Neural cell (in vitro differentiated cells): ENCODE data around the gene CATSPERE. TPM values are rescaled to one million over a fixed set of nuclear protein-coding genes. Genes with fewer than 3 reads are reported as not detected.

Experiments used
- H2AFZ ChIP-seq: fragments of 200-600, 300-800 bp; sonication (generic), shearing (Covaris generic); 2 replicates; pipeline ENCODE4 v1.6.0; 2014; ENCODE audit warnings: low read depth, mild to moderate bottlenecking, antibody characterized with exemption, low read length, moderate library complexity
- H3F3A ChIP-seq: fragments of 200-600 bp; shearing (Covaris generic); 2 replicates; pipeline ENCODE4 v1.6.1; 2016; ENCODE audit warnings: mild to moderate bottlenecking, moderate library complexity, mixed read lengths, antibody characterized with exemption, low read length; ENCODE audit not compliant: insufficient read depth, poor library complexity, severe bottlenecking
- H3K27ac ChIP-seq: fragments of 200-600, 300-800 bp; sonication (generic), shearing (Covaris generic); 2 replicates; pipeline ENCODE4 v1.5.1; 2014; ENCODE audit warnings: mild to moderate bottlenecking, low read length, moderate library complexity
- H3K27me3 ChIP-seq: fragments of 300-800, 200-600 bp; sonication (generic), shearing (Covaris generic); 2 replicates; pipeline ENCODE4 v1.6.0; 2014; ENCODE audit warnings: mild to moderate bottlenecking, low read depth, low read length, moderate library complexity; ENCODE audit not compliant: insufficient read depth
- H3K36me3 ChIP-seq: fragments of 300-800, 200-600 bp; sonication (generic), shearing (Covaris generic); 2 replicates; pipeline ENCODE4 v1.5.1; 2014; ENCODE audit warnings: mild to moderate bottlenecking, antibody characterized with exemption, low read length, moderate library complexity; ENCODE audit not compliant: insufficient read depth
- H3K4me2 ChIP-seq: fragments of 300-800, 200-600 bp; sonication (generic), shearing (Covaris generic); 2 replicates; pipeline ENCODE4 v1.6.0; 2014; ENCODE audit warnings: mild to moderate bottlenecking, low read length
- H3K4me3 ChIP-seq: fragments of 300-800, 200-600 bp; sonication (generic), shearing (Covaris generic); 2 replicates; pipeline ENCODE4 v1.5.1; 2014; ENCODE audit warnings: mild to moderate bottlenecking, low read length, moderate library complexity
- H3K79me2 ChIP-seq: fragments of 200-600 bp; shearing (Covaris generic); replicated peaks from 2 replicates; pipeline ENCODE4 v1.6.0; 2014; ENCODE audit warnings: mild to moderate bottlenecking, low read length, moderate library complexity; ENCODE audit not compliant: insufficient read depth
- H3K9ac ChIP-seq: fragments of 300-800, 200-600 bp; sonication (generic), shearing (Covaris generic); 2 replicates; pipeline ENCODE4 v1.6.1; 2016; ENCODE audit warnings: mild to moderate bottlenecking, low read length, mixed read lengths
- H3K9me2 ChIP-seq: fragments of 200-600 bp; shearing (Covaris generic); 2 replicates; pipeline ENCODE4 v1.6.1; 2016; ENCODE audit warnings: mild to moderate bottlenecking, low read length, mixed read lengths; ENCODE audit not compliant: insufficient read depth
- H3K9me3 ChIP-seq: fragments of 200-600, 300-800 bp; sonication (generic), shearing (Covaris generic); 2 replicates; pipeline ENCODE4 v1.6.1; 2016; ENCODE audit warnings: mild to moderate bottlenecking, mixed run types, low read length, moderate library complexity, mixed read lengths
- H4K20me1 ChIP-seq: fragments of 200-600 bp; shearing (Covaris generic); 2 replicates; pipeline ENCODE4 v1.6.1; 2016; ENCODE audit warnings: mild to moderate bottlenecking, mixed run types; ENCODE audit not compliant: insufficient read depth
- CTCF ChIP-seq: fragments of 450-650 bp; IDR thresholded peaks from 2 replicates; pipeline ENCODE4 v1.5.1; 2014; ENCODE audit warnings: antibody characterized with exemption, mild to moderate bottlenecking, moderate library complexity; ENCODE audit not compliant: poor library complexity, severe bottlenecking
- EP300 ChIP-seq: fragments of 450-650 bp; conservative IDR thresholded peaks from 2 replicates; pipeline ENCODE4 v1.6.1; 2014; ENCODE audit warnings: antibody characterized with exemption, mild to moderate bottlenecking, moderate library complexity; ENCODE audit not compliant: poor library complexity, severe bottlenecking
- EZH2 ChIP-seq: fragments of 200-600, 300-800 bp; shearing (Covaris generic), sonication (generic); IDR thresholded peaks from 2 replicates; pipeline ENCODE4 v1.6.1; 2014; ENCODE audit warnings: antibody characterized with exemption, low read length, borderline replicate concordance, mild to moderate bottlenecking; ENCODE audit not compliant: insufficient read depth, poor library complexity, severe bottlenecking
- MXI1 ChIP-seq: fragments of 450-650 bp; conservative IDR thresholded peaks from 2 replicates; pipeline ENCODE4 v1.6.1; 2014; ENCODE audit warnings: antibody characterized with exemption, mild to moderate bottlenecking; ENCODE audit not compliant: poor library complexity, severe bottlenecking
- POLR2AphosphoS5 ChIP-seq: IDR thresholded peaks from 2 replicates; pipeline ENCODE4 v1.6.1; 2012
- RAD21 ChIP-seq: fragments of 450-650 bp; conservative IDR thresholded peaks from 2 replicates; pipeline ENCODE4 v1.6.1; 2014; ENCODE audit warnings: antibody characterized with exemption, mild to moderate bottlenecking, moderate library complexity
- REST ChIP-seq: IDR thresholded peaks from 2 replicates; pipeline ENCODE4 v1.6.1; 2012; ENCODE audit warnings: borderline replicate concordance
- SMC3 ChIP-seq: fragments of 450-650 bp; conservative IDR thresholded peaks from 2 replicates; pipeline ENCODE4 v1.6.1; 2014; ENCODE audit warnings: antibody characterized with exemption, mild to moderate bottlenecking, moderate library complexity; ENCODE audit not compliant: poor library complexity
- TAF1 ChIP-seq: IDR thresholded peaks from 2 replicates; pipeline ENCODE4 v1.6.1; 2012; ENCODE audit warnings: low read depth
- polyA plus RNA-seq: library from polyadenylated mRNA; depleted of rRNA; stranded (reverse); fragments of >200 nt; gene quantifications from 2 replicates; pipeline ENCODE4 v1.2.3, GENCODE V29; 2014

The CATSPERE gene
- polyA plus RNA-seq, 1 donor from 2014 or later, result 5.6 TPM

GRCh38 chr1:244439391-244440032 is 21.6 kb upstream of the CATSPERE start:
- H3F3A ChIP-seq, result no peaks in the 10 kb centered on the region
- no peaks in the 10 kb centered on the region for H4K20me1 ChIP-seq
- no peaks in the 10 kb centered on the region for H3K9me2 ChIP-seq
- no peaks in the 10 kb centered on the region for H3K9me3 ChIP-seq
- H3K9ac ChIP-seq, result no peak overlapping the region
- no peak overlapping the region for H2AFZ ChIP-seq
- H3K27me3 ChIP-seq, result no peaks in the 10 kb centered on the region
- peaks cover 4% of the 10 kb centered on the region for H3K36me3 ChIP-seq
- H3K4me2 ChIP-seq, result no peak overlapping the region
- TF ChIP-seq EZH2, result no peak
- no peak for TF ChIP-seq MXI1
- no peak for TF ChIP-seq CTCF
- no peak for TF ChIP-seq TAF1
- no peak overlapping the region for H3K4me3 ChIP-seq
- peaks cover 25% of the 10 kb centered on the region for H3K79me2 ChIP-seq
- no peak overlapping the region for H3K27ac ChIP-seq

GRCh38 chr1:244442850-244443249 is 18.2 kb upstream of the CATSPERE start:
- TF ChIP-seq EP300 (no peak), POLR2AphosphoS5 (no peak), SMC3 (no peak), MXI1 (no peak), EZH2 (no peak), RAD21 (no peak), TAF1 (no peak), CTCF (no peak), REST (no peak)
- H2AFZ ChIP-seq, result no peak overlapping the region
- no peak overlapping the region for H3K4me3 ChIP-seq
- H3K27me3 ChIP-seq, result no peaks in the 10 kb centered on the region
- no peak overlapping the region for H3K4me2 ChIP-seq
- no peak overlapping the region for H3K9ac ChIP-seq
- no peak overlapping the region for H3K27ac ChIP-seq
- H3K9me2 ChIP-seq, result no peaks in the 10 kb centered on the region
- H3K36me3 ChIP-seq, result no peaks in the 10 kb centered on the region
- H4K20me1 ChIP-seq, result no peaks in the 10 kb centered on the region
- peaks cover 40% of the 10 kb centered on the region for H3K79me2 ChIP-seq
- no peaks in the 10 kb centered on the region for H3K9me3 ChIP-seq
- H3F3A ChIP-seq, result no peaks in the 10 kb centered on the region
